ENCODE results near the gene KDM4B. TPM values are rescaled to one million over a fixed set of nuclear protein-coding genes. Genes with fewer than 3 reads are reported as not detected.

KDM4B gene
- total and polyA plus RNA-seq, 10 of the 15 experiments (the other 5 are each of a cell fraction or from before 2014, with no cell fraction given), result 0.47 to 49.6 (median 16.2) TPM

DNA sequence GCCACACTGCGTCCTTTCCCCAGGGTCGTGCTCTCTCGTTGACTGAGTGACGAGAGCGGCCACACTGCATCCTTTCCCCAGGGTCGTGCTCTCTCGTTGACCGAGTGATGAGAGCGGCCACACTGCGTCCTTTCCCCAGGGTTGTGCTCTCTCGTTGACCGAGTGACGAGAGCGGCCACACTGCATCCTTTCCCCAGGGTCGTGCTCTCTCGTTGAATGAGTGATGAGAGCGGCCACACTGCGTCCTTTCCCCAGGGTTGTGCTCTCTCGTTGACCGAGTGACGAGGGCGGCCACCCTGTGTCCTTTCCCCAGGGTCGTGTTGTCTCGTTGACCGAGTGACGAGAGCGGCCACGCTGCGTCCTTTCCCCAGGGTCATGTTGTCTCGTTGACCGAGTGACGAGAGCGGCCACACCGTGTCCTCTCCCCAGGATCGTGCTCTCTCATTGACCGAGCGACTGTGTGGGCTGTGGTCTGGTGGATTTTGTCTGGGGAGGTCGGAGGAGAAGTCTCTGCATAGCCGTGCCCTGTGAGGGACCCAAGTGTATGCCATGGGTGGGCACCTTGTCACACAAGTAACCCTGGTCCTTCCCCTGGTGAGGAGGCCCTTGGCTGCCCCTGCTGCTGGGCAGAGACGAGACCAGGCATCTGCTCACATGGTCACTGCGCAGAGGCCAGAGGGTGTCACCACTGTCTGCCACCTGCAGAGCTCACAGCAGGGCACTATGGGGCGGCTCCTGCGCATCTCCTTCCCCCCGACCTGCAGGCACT, 107.7 kb downstream of the KDM4B start:
- ATAC-seq (no peak), FAIRE-seq (no peak), DNase-seq (ENCODE audit: low read depth, low spot score) (no peak)
- ChIA-PET SMC1A (ENCODE audit: uncharacterized antibody, unreplicated experiment) (no interaction called here), RAD21 (ENCODE audit: unreplicated experiment) (no interaction called here), POLR2A (no interaction called here), CTCF (interaction anchor here (0.6 kb wide), 1 partner anchor 681 kb away, joined by 3 read pairs; no protein-coding TSS in a partner anchor)
- Histone ChIP-seq H3K4me1 (ENCODE audit: control insufficient read depth, insufficient read depth, low read length) (no peaks in the 10 kb centered on the region), H3K79me2 (ENCODE audit: control insufficient read depth, insufficient read depth, low read length) (no peaks in the 10 kb centered on the region), H3K27me3 (replicated peaks in 1 of 2; ENCODE audit: control insufficient read depth in 2 of 2, insufficient read depth in 2 of 2, low read length in 1 of 2) (no peaks in the 10 kb centered on the region), H3K27ac (ENCODE audit: control insufficient read depth, insufficient read depth) (no peak overlapping the region), H3K4me3 (no peak overlapping the region), H3K4me2 (ENCODE audit: control insufficient read depth, insufficient read depth) (no peak overlapping the region), H3K36me3 (ENCODE audit: control insufficient read depth in 2 of 2, insufficient read depth in 2 of 2, low read length in 1 of 2) (peaks cover 12% of the 10 kb centered on the region in 2 experiments; a peak in 3 of 4 replicates), H3K9me3 (replicated peaks; ENCODE audit: control insufficient read depth, insufficient read depth, low read length) (no peaks in the 10 kb centered on the region), H4K20me1 (ENCODE audit: control insufficient read depth, insufficient read depth) (no peaks in the 10 kb centered on the region; the same call in 1 of the 2 replicates), H2AFZ (ENCODE audit: control insufficient read depth, low read depth, low read length) (no peak overlapping the region), H3K9ac (ENCODE audit: control insufficient read depth, insufficient read depth, low read length) (no peak overlapping the region)
- BruUV-seq (replicated peaks), result no TSS peak
- in situ Hi-C loops (cut with MboI), result no loop called here
- intact Hi-C loops (cut with micrococcal nuclease; ENCODE audit: unreplicated experiment), result no loop called here
- TF ChIP-seq YBX1 (IDR thresholded peaks at IDR 0.05), result no peak
- TF ChIP-seq, protein P1, sequence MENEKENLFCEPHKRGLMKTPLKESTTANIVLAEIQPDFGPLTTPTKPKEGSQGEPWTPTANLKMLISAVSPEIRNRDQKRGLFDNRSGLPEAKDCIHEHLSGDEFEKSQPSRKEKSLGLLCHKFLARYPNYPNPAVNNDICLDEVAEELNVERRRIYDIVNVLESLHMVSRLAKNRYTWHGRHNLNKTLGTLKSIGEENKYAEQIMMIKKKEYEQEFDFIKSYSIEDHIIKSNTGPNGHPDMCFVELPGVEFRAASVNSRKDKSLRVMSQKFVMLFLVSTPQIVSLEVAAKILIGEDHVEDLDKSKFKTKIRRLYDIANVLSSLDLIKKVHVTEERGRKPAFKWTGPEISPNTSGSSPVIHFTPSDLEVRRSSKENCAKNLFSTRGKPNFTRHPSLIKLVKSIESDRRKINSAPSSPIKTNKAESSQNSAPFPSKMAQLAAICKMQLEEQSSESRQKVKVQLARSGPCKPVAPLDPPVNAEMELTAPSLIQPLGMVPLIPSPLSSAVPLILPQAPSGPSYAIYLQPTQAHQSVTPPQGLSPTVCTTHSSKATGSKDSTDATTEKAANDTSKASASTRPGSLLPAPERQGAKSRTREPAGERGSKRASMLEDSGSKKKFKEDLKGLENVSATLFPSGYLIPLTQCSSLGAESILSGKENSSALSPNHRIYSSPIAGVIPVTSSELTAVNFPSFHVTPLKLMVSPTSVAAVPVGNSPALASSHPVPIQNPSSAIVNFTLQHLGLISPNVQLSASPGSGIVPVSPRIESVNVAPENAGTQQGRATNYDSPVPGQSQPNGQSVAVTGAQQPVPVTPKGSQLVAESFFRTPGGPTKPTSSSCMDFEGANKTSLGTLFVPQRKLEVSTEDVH (IDR thresholded peaks at IDR 0.05; ENCODE audit: low read depth, partially characterized antibody), result no peak
- TF ChIP-seq KAT2A (conservative IDR thresholded peaks at IDR 0.05; ENCODE audit: control insufficient read depth, low read depth, low read length), result no peak
- TF ChIP-seq, protein P2, sequence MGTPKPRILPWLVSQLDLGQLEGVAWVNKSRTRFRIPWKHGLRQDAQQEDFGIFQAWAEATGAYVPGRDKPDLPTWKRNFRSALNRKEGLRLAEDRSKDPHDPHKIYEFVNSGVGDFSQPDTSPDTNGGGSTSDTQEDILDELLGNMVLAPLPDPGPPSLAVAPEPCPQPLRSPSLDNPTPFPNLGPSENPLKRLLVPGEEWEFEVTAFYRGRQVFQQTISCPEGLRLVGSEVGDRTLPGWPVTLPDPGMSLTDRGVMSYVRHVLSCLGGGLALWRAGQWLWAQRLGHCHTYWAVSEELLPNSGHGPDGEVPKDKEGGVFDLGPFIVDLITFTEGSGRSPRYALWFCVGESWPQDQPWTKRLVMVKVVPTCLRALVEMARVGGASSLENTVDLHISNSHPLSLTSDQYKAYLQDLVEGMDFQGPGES (IDR thresholded peaks at IDR 0.05), result no peak
- TF ChIP-seq, protein P3, sequence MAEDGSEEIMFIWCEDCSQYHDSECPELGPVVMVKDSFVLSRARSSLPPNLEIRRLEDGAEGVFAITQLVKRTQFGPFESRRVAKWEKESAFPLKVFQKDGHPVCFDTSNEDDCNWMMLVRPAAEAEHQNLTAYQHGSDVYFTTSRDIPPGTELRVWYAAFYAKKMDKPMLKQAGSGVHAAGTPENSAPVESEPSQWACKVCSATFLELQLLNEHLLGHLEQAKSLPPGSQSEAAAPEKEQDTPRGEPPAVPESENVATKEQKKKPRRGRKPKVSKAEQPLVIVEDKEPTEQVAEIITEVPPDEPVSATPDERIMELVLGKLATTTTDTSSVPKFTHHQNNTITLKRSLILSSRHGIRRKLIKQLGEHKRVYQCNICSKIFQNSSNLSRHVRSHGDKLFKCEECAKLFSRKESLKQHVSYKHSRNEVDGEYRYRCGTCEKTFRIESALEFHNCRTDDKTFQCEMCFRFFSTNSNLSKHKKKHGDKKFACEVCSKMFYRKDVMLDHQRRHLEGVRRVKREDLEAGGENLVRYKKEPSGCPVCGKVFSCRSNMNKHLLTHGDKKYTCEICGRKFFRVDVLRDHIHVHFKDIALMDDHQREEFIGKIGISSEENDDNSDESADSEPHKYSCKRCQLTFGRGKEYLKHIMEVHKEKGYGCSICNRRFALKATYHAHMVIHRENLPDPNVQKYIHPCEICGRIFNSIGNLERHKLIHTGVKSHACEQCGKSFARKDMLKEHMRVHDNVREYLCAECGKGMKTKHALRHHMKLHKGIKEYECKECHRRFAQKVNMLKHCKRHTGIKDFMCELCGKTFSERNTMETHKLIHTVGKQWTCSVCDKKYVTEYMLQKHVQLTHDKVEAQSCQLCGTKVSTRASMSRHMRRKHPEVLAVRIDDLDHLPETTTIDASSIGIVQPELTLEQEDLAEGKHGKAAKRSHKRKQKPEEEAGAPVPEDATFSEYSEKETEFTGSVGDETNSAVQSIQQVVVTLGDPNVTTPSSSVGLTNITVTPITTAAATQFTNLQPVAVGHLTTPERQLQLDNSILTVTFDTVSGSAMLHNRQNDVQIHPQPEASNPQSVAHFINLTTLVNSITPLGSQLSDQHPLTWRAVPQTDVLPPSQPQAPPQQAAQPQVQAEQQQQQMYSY (CRISPR knock-in tag; IDR thresholded peaks at IDR 0.05), result no peak
- no peak for TF ChIP-seq PAX5 (IDR thresholded peaks at IDR 0.05; ENCODE audit: borderline replicate concordance, low read depth, low read length)
- no peak for TF ChIP-seq JUND (IDR thresholded peaks at IDR 0.05; ENCODE audit: low read depth, low read length)
- no peak for TF ChIP-seq TCF7 (IDR thresholded peaks at IDR 0.05; ENCODE audit: borderline replicate concordance)
- no peak for TF ChIP-seq LARP7 (IDR thresholded peaks at IDR 0.05)
- no peak for TF ChIP-seq MYB (IDR thresholded peaks at IDR 0.05; ENCODE audit: borderline replicate concordance, low read depth, low read length)
- no peak for TF ChIP-seq YY1 (IDR thresholded peaks at IDR 0.05; ENCODE audit: low read depth, low read length)
- WGBS (ENCODE audit: insufficient coverage, insufficient replicate concordance, low lambda C conversion rate, missing lambda C conversion rate), result 85% methylated on average over 34 of the region's 44 CpGs

Measured in GM12878 (cell line).